ENCODE measurements around the gene HBS1L.

Gene HBS1L

GRCh38 chr6:134911547-134911946 lies 143.1 kb downstream of the HBS1L start:
- H3K27me3 ChIP-seq: peaks cover 27% of the 10 kb centered on the region
- H3K9me3 ChIP-seq: no peaks in the 10 kb centered on the region
- H3K4me3 ChIP-seq (ENCODE audit: low read depth in 1 of 2, low read length in 1 of 2): no peak overlapping the region
- TF ChIP-seq, protein P1, sequence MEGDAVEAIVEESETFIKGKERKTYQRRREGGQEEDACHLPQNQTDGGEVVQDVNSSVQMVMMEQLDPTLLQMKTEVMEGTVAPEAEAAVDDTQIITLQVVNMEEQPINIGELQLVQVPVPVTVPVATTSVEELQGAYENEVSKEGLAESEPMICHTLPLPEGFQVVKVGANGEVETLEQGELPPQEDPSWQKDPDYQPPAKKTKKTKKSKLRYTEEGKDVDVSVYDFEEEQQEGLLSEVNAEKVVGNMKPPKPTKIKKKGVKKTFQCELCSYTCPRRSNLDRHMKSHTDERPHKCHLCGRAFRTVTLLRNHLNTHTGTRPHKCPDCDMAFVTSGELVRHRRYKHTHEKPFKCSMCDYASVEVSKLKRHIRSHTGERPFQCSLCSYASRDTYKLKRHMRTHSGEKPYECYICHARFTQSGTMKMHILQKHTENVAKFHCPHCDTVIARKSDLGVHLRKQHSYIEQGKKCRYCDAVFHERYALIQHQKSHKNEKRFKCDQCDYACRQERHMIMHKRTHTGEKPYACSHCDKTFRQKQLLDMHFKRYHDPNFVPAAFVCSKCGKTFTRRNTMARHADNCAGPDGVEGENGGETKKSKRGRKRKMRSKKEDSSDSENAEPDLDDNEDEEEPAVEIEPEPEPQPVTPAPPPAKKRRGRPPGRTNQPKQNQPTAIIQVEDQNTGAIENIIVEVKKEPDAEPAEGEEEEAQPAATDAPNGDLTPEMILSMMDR (IDR thresholded peaks at IDR 0.05): no peak
- no peaks in the 10 kb centered on the region for H3K4me1 ChIP-seq (ENCODE audit: control insufficient read depth in 1 of 2, insufficient read depth in 1 of 2, low read depth in 1 of 2, low read length in 1 of 2)
- no peaks in the 10 kb centered on the region for H3K36me3 ChIP-seq
- H3K27ac ChIP-seq: no peak overlapping the region

DNA sequence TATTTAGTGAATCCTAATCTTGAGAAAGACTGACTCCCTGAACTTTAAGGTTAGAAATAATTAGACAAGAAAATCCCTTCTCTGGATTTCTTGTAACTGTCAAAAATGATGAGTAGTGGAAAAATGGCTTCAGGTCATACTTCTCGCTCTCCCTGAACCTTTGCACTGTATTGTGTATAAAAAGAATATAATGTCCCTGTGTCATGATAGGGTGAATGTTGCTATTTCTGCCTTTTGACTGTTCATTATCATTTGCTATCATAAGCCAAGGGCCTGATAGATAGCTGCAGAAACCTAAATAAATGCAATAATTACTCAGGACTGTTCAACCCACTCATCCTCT lies 144.1 kb downstream of the HBS1L start:
- H3K9me3 ChIP-seq: no peaks in the 10 kb centered on the region
- H3K27me3 ChIP-seq: peaks cover 27% of the 10 kb centered on the region
- no peaks in the 10 kb centered on the region for H3K4me1 ChIP-seq (ENCODE audit: control insufficient read depth in 1 of 2, insufficient read depth in 1 of 2, low read depth in 1 of 2, low read length in 1 of 2)
- no peak overlapping the region for H3K4me3 ChIP-seq (ENCODE audit: low read depth in 1 of 2, low read length in 1 of 2)
- TF ChIP-seq, protein P1 (IDR thresholded peaks at IDR 0.05): no peak
- no peaks in the 10 kb centered on the region for H3K36me3 ChIP-seq
- H3K27ac ChIP-seq: no peak overlapping the region
